AG09319 (cell line): ENCODE measurements around the gene RABGGTA.

Experiments
- DNase-seq: peaks from one replicate; pipeline ENCODE4 v3.0.0-alpha.2; 2010; ENCODE audit warnings: low read depth; ENCODE audit errors: extremely low read depth
- TF ChIP-seq, protein P1 (sequence below): IDR thresholded peaks from 2 replicates; pipeline ENCODE4 v1.5.1; 2011; ENCODE audit warnings: low read depth, mild to moderate bottlenecking, inconsistent platforms, low read length, moderate library complexity

RABGGTA gene, protein sequence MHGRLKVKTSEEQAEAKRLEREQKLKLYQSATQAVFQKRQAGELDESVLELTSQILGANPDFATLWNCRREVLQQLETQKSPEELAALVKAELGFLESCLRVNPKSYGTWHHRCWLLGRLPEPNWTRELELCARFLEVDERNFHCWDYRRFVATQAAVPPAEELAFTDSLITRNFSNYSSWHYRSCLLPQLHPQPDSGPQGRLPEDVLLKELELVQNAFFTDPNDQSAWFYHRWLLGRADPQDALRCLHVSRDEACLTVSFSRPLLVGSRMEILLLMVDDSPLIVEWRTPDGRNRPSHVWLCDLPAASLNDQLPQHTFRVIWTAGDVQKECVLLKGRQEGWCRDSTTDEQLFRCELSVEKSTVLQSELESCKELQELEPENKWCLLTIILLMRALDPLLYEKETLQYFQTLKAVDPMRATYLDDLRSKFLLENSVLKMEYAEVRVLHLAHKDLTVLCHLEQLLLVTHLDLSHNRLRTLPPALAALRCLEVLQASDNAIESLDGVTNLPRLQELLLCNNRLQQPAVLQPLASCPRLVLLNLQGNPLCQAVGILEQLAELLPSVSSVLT

DNA sequence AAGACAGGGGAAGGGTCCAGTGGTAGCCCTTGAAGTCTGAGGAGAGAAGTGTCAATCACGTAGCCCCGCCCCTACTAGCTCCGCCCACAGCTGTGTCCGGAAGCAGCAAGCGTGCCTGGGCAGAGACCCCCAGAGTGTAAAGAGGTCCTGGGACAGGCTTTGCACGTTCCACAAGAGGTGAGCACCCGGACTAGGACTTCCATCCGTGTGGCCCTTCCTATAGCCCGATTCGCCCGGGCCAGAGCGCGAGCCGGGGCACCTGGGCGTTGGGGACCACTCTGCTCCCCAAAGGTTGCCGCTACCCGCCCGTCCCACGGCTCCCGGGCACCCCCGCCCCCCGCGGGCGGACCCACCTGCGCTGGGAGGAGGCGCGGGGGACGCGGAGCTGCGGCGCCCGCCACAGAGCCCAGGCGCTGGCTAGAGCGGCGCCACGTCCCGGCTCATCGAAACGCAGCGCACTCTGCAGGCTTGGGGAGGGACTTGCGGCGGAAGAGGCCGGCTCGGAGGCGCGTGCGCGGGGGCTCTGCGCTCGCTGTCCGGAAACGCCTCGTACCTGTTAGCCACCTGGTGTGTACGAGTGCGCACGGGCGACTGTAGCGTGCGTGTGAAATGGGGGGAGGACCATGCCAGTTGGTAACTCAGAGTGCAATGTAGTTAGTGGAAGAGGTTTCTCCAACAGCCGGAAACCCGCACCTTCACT, at the start of gene RABGGTA:
RABGGTA (minus strand) TSS at position 464 of the 700 bp plus-strand sequence. CDS start 482 bp downstream, outside the sequence.
- peak; percentile 57 for DNase-seq
- TF ChIP-seq, protein P1, sequence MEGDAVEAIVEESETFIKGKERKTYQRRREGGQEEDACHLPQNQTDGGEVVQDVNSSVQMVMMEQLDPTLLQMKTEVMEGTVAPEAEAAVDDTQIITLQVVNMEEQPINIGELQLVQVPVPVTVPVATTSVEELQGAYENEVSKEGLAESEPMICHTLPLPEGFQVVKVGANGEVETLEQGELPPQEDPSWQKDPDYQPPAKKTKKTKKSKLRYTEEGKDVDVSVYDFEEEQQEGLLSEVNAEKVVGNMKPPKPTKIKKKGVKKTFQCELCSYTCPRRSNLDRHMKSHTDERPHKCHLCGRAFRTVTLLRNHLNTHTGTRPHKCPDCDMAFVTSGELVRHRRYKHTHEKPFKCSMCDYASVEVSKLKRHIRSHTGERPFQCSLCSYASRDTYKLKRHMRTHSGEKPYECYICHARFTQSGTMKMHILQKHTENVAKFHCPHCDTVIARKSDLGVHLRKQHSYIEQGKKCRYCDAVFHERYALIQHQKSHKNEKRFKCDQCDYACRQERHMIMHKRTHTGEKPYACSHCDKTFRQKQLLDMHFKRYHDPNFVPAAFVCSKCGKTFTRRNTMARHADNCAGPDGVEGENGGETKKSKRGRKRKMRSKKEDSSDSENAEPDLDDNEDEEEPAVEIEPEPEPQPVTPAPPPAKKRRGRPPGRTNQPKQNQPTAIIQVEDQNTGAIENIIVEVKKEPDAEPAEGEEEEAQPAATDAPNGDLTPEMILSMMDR, result peak; percentile 73

- no peak for DNase-seq
- TF ChIP-seq, protein P1, result no peak
These were observed 45.9 kb upstream of the RABGGTA start for GRCh38 chr14:24317141-24317928.

- DNase-seq, result no peak
- TF ChIP-seq, protein P1, result no peak
These were observed 45.2 kb upstream of the RABGGTA start for GRCh38 chr14:24316597-24316950.

GRCh38 chr14:24315807-24316596, 44.6 kb upstream of the RABGGTA start:
- DNase-seq, result no peak
- TF ChIP-seq, protein P1, result no peak

DNA sequence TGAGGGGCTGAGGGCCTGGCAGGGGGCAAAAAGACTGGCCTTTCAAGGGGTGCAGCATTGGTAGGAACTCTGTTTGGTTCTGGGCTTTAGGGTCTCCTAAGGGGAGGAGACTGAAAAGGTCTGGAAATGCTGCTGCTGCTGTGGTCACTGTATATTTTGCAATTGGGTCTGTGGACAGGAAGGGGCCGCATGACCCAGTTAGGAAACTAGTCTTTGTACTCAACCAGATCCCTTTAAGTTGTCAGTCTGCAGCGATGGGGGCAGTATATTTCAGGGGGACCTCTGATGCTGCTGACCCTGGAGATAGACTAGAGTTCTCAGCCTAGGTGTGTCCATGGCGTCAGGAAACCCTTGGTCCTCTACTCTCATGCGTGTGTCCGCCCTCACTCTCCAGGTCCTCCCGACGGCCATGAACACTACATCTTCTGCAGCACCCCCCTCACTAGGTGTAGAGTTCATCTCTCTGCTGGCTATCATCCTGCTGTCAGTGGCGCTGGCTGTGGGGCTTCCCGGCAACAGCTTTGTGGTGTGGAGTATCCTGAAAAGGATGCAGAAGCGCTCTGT, 43.9 kb upstream of the RABGGTA start:
- no peak for DNase-seq
- TF ChIP-seq, protein P1, result no peak

- DNase-seq, result no peak
- TF ChIP-seq, protein P1, result no peak
These were observed 43.2 kb upstream of the RABGGTA start for GRCh38 chr14:24314377-24315193.
